Heart left ventricle (tissue), 13 donors: ENCODE results near the gene CNOT4.

ENCODE experiments used
- CTCF ChIP-seq, 12 donors: fragments of 200-600 bp; sonication (generic) in 4 of 12; IDR thresholded peaks; one replicate each; pipeline versions ENCODE4 v1.5.0 to v1.8.0; 2018 to 2022; ENCODE audit warnings: antibody characterized with exemption in 12 of 12, mild to moderate bottlenecking in 5 of 12
- POLR2A ChIP-seq, 2 donors: fragments of 450-650 bp; IDR thresholded peaks; one replicate each; pipeline ENCODE4 v1.6.1; 2017; ENCODE audit warnings: antibody characterized with exemption in 2 of 2, mild to moderate bottlenecking in 2 of 2, moderate library complexity in 2 of 2
- donor health status: ischemic (EF 13 %, LVEDD 7.1; RV severe dilation, severe dysfunction).
- donor health status: DM: no; HTN: yes; CAD: no.
- donor health status: DM: no; HTN: no; CAD: no.
- donor health status: ischemic (EF 25% LVEDD 6.9; RV normal size, moderate dysfunction).
- donor health status: ischemic (EF 25% LVEDD 5.7; RV mildly dilated, moderate dysfunction).
- donor health status: ischemic (EF 35%, LVEDD 5.7; RV mildly dilated, moderate dysfunction).
- donor health status: nonischemic (EF 11% LVEDD 7.7; RV severe dilation, severe dysfunction).
- donor health status: DM: yes; HTN: yes; CAD: no.
- donor health status: PGD.
- donor health status: ischemic (EF 29% LVEDD 5.4; RV normal size, mild dysfunction).
- donor health status: nonischemic (EF 23%, LVEDD 6.1; RV moderate dilation, normal function).

DNA sequence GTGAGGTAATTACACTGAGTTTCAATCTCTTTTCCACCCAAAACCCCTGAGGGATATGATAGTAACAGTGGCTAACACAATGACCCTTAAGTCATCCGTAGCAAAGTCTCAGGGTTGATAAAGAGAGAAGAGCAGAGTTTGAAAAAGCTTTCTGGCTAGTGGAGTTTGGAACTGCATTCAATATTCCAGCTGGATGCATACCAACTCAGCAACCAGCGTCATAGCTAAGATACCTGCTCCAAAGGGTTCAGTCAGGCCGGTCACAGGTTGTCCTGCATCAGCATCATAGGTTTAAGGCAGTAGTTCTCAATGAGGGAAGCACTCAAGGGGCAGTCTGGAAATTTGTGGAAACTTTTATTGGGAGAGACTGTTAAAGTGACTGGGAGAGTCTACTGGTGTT lies 93.5 kb downstream of the CNOT4 start:
- no peak for TF ChIP-seq CTCF (IDR thresholded peaks at IDR 0.05)
- TF ChIP-seq POLR2A (IDR thresholded peaks at IDR 0.05): no peak
